ENCODE measurements around the gene MARCHF2. TPM values are rescaled to one million over a fixed set of nuclear protein-coding genes. Genes with fewer than 3 reads are reported as not detected.
A peak's percentile ranks its signal among the peaks of the same experiment; 100 is the strongest.

MARCHF2 gene
- total RNA-seq, 1 experiment from 2014 or later = 27.5 TPM

GRCh38 chr19:8466018-8466417 is 52.9 kb downstream of the MARCHF2 start:
- peaks cover 69 to 93% (median 90%) of the 10 kb centered on the region in 3 experiments for H3K36me3 Mint-ChIP-seq (ENCODE audit: insufficient read depth in 1 of 3, low read depth in 3 of 3)
- H3K4me3 Mint-ChIP-seq = no peak overlapping the region
- H3K27me3 Mint-ChIP-seq (ENCODE audit: low read depth) = no peaks in the 10 kb centered on the region

More at GRCh38 chr19:8466018-8466417, 52.9 kb downstream of the MARCHF2 start:
- Histone ChIP-seq H4K8ac (replicated peaks; ENCODE audit: insufficient read length, low read depth, low read length) (no peak overlapping the region), H3K9ac (ENCODE audit: extremely low read depth, insufficient read length, low read length) (no peak overlapping the region), H3K14ac (ENCODE audit: insufficient read depth, low read length) (no peak overlapping the region), H2BK5ac (ENCODE audit: insufficient read length, low read length) (no peak overlapping the region), H2BK12ac (ENCODE audit: insufficient read length, low read depth, low read length) (no peak overlapping the region), H3K56ac (ENCODE audit: insufficient read length, low read depth, low read length) (no peak overlapping the region), H3K79me1 (ENCODE audit: insufficient read depth, low read depth, low read length, poor library complexity, severe bottlenecking) (peaks cover 14% of the 10 kb centered on the region), H2BK15ac (ENCODE audit: low read depth, low read length) (no peak overlapping the region), H2BK120ac (ENCODE audit: low read depth, low read length, poor library complexity, severe bottlenecking) (no peak overlapping the region), H3K23me2 (ENCODE audit: insufficient read length, low read depth, low read length, poor library complexity, severe bottlenecking) (no peaks in the 10 kb centered on the region), H4K20me1 (ENCODE audit: control insufficient read depth, insufficient read depth, insufficient read length) (no peaks in the 10 kb centered on the region), H3K4ac (ENCODE audit: low read depth, low read length) (no peak overlapping the region), H3K27ac (ENCODE audit: insufficient read length, low read depth, low read length) (no peak overlapping the region), H2BK20ac (ENCODE audit: low read depth, low read length, poor library complexity, severe bottlenecking) (no peak overlapping the region), H3K9me3 (ENCODE audit: control insufficient read depth, low read depth, low read length) (no peaks in the 10 kb centered on the region), H3K4me2 (ENCODE audit: insufficient read depth, insufficient read length, low read length) (no peak overlapping the region), H3K4me1 (ENCODE audit: insufficient read depth, low read length) (no peaks in the 10 kb centered on the region; the same call in 1 of the 2 replicates), H4K5ac (ENCODE audit: insufficient read length, low read depth, low read length) (no peak overlapping the region), H4K91ac (ENCODE audit: insufficient read length, low read depth, low read length) (no peak overlapping the region), H2AK5ac (ENCODE audit: insufficient read length, low read length) (no peak overlapping the region), H3T11ph (ENCODE audit: low read length) (no peak overlapping the region), H3K79me2 (ENCODE audit: insufficient read depth, low read length) (peaks cover 34% of the 10 kb centered on the region; the same call in 1 of the 2 replicates), H3K23ac (ENCODE audit: insufficient read length, low read depth, low read length) (no peak overlapping the region), H3K27me3 (ENCODE audit: insufficient read depth, low read length) (no peaks in the 10 kb centered on the region), H3K18ac (ENCODE audit: insufficient read length, low read depth, low read length) (no peak overlapping the region), H2AFZ (ENCODE audit: low read length) (no peak overlapping the region)
- Mint-ChIP-seq H3K27ac (peak overlapping the region in 1 of 3 experiments; percentile 23; a peak in 2 of 7 replicates), H3K4me1 (peaks cover 4 to 9% of the 10 kb centered on the region in 2 experiments), H3K9me3 (no peaks in the 10 kb centered on the region)
- WGBS (ENCODE audit: extremely low coverage, insufficient read length, low lambda C conversion rate) = no CpG with 5 or more reads among the region's 4 CpGs
- no peak for DNase-seq
- no peak for TF ChIP-seq CTCF (conservative IDR thresholded peaks at IDR 0.05)

All from H9 (cell line).